HL-60 (cell line): ENCODE results near the gene CDK12.

ENCODE experiments used
- DNase-seq, 2 experiments: peaks; one replicate each; pipeline ENCODE4 v3.0.0-alpha.2; 2010 to 2020; ENCODE audit warnings: low read depth in 1 of 2, low spot score in 1 of 2
- H3K27ac ChIP-seq: fragments of 250-450 bp; sonication (Bioruptor Pico); replicated peaks from 2 replicates; pipeline ENCODE4 v1.5.1; 2020; ENCODE audit warnings: mild to moderate bottlenecking, moderate library complexity
- H3K27me3 ChIP-seq: fragments of 250-450 bp; sonication (Bioruptor Pico); 2 replicates; pipeline ENCODE4 v1.5.1; 2021; ENCODE audit warnings: mild to moderate bottlenecking, moderate library complexity; ENCODE audit not compliant: insufficient read depth, poor library complexity, severe bottlenecking
- H3K4me3 ChIP-seq: replicated peaks from 2 replicates; pipeline ENCODE4 v1.5.1; 2011; ENCODE audit warnings: mild to moderate bottlenecking, control low read depth, low read length; ENCODE audit not compliant: insufficient read depth
- CTCF ChIP-seq: IDR thresholded peaks from one replicate; pipeline ENCODE4 v1.5.1; 2011; ENCODE audit warnings: low read length, control low read depth, inconsistent platforms; ENCODE audit not compliant: insufficient read depth
- GABPA ChIP-seq: IDR thresholded peaks from 2 replicates; pipeline ENCODE4 v1.6.1; 2012; ENCODE audit warnings: low read depth
- POLR2AphosphoS5 ChIP-seq: IDR thresholded peaks from 2 replicates; pipeline ENCODE4 v1.6.1; 2012; ENCODE audit warnings: low read depth
- SPI1 ChIP-seq: IDR thresholded peaks from 2 replicates; pipeline ENCODE4 v1.6.1; 2012; ENCODE audit warnings: low read depth, mild to moderate bottlenecking, borderline replicate concordance
- TF ChIP-seq, protein P1 (sequence below): IDR thresholded peaks from 2 replicates; pipeline ENCODE4 v1.6.1; 2012; ENCODE audit warnings: low read depth; ENCODE audit not compliant: insufficient replicate concordance

CDK12 gene

GRCh38 chr17:39450847-39451581 lies 10.3 kb upstream of the CDK12 start, which contains the start of gene MED1:
TSS of gene MED1 (minus strand) at chr17:39451263. CDS start at chr17:39451062, 201 bp downstream.
- Histone ChIP-seq H3K27me3 (no peaks in the 10 kb centered on the region), H3K27ac (peak within 1 kb of the TSS; percentile 95), H3K4me3 (peak within 1 kb of the TSS; percentile 77)
- DNase-seq: peak; percentile 91 to 98
- TF ChIP-seq CTCF: no peak
- peak; percentile 86 for TF ChIP-seq SPI1
- TF ChIP-seq, protein P1, sequence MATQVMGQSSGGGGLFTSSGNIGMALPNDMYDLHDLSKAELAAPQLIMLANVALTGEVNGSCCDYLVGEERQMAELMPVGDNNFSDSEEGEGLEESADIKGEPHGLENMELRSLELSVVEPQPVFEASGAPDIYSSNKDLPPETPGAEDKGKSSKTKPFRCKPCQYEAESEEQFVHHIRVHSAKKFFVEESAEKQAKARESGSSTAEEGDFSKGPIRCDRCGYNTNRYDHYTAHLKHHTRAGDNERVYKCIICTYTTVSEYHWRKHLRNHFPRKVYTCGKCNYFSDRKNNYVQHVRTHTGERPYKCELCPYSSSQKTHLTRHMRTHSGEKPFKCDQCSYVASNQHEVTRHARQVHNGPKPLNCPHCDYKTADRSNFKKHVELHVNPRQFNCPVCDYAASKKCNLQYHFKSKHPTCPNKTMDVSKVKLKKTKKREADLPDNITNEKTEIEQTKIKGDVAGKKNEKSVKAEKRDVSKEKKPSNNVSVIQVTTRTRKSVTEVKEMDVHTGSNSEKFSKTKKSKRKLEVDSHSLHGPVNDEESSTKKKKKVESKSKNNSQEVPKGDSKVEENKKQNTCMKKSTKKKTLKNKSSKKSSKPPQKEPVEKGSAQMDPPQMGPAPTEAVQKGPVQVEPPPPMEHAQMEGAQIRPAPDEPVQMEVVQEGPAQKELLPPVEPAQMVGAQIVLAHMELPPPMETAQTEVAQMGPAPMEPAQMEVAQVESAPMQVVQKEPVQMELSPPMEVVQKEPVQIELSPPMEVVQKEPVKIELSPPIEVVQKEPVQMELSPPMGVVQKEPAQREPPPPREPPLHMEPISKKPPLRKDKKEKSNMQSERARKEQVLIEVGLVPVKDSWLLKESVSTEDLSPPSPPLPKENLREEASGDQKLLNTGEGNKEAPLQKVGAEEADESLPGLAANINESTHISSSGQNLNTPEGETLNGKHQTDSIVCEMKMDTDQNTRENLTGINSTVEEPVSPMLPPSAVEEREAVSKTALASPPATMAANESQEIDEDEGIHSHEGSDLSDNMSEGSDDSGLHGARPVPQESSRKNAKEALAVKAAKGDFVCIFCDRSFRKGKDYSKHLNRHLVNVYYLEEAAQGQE: peak; percentile 80
- peak; percentile 79 for TF ChIP-seq POLR2AphosphoS5

DNA sequence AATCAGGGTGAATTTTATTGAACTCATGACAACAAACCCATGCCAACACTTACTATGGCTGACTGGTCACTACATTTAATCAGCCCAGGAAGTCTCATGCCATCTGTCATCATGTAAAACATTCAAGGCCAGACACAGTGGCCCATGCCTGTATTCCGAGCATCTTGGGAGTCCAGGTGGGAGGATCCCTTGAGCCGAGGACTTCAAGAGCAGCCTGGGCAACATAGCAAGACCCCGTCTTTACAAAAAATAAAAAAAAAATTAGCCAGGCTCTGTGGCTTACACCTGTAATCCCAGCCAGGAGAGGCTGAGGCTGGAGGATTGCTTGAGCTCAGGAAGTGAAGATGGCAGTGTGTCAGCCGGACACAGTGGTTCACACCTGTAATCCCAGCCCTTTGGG lies 5.4 kb upstream of the CDK12 start:
- TF ChIP-seq CTCF: no peak
- no peak for TF ChIP-seq GABPA
- TF ChIP-seq, protein P1: no peak
- no peak for TF ChIP-seq POLR2AphosphoS5
- TF ChIP-seq SPI1: no peak
- Histone ChIP-seq H3K4me3 (no peak overlapping the region), H3K27ac (no peak overlapping the region), H3K27me3 (no peaks in the 10 kb centered on the region)
- no peak for DNase-seq

DNA sequence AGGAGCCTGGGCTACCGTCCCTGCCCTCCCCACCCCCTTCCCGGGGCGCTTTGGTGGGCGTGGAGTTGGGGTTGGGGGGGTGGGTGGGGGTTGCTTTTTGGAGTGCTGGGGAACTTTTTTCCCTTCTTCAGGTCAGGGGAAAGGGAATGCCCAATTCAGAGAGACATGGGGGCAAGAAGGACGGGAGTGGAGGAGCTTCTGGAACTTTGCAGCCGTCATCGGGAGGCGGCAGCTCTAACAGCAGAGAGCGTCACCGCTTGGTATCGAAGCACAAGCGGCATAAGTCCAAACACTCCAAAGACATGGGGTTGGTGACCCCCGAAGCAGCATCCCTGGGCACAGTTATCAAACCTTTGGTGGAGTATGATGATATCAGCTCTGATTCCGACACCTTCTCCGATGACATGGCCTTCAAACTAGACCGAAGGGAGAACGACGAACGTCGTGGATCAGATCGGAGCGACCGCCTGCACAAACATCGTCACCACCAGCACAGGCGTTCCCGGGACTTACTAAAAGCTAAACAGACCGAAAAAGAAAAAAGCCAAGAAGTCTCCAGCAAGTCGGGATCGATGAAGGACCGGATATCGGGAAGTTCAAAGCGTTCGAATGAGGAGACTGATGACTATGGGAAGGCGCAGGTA lies 762 bp downstream of the CDK12 start:
- Histone ChIP-seq H3K27me3 (no peaks in the 10 kb centered on the region), H3K27ac (peak overlapping the region; percentile 99), H3K4me3 (peak overlapping the region; percentile 81)
- peak in 1 of 2 experiments; percentile 9 for DNase-seq
- TF ChIP-seq CTCF (no peak), GABPA (no peak)
